ENCODE results near the gene VPS13D.

VPS13D gene

DNA sequence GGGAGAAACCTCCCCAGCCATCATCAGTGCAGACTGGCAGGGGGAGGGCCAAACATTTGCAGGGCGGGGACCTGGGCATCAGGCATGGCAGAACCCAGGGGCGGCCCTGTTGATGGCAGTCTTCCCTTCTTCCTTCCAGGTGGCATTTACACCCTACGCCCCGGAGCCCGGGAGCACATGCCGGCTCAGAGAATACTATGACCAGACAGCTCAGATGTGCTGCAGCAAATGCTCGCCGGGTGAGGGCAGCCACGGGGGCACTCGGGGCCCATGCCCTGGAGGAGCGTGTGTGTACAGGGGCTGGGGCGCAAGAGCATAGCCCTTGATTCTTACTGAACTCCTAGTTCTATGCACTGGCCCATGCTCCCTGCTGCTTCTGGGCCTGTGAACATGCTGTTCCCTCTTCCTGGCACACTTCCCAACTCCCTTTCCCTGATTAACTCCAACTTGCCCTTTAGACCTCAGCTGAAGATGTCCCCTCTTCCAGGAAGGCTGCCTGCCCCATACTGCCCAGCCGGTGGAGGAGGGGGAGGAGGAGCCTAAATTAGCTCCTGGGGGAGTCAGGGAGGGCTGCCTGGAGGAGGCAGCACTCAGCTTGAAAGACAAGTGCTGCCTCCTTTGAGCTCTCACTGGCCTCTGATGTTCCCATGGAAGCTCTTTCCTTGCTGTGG lies 41.0 kb upstream of the VPS13D start:
- Histone ChIP-seq H4K91ac (ENCODE audit: low read length) (peak overlapping the region; percentile 27), H3K27me3 (ENCODE audit: control insufficient read depth in 1 of 2, insufficient read depth in 1 of 2, low read length in 2 of 2) (no peaks in the 10 kb centered on the region), H3K4me3 (ENCODE audit: insufficient read depth in 1 of 2, low read depth in 1 of 2, low read length in 2 of 2) (no peak overlapping the region), H3K9me3 (ENCODE audit: control insufficient read depth, low read length) (no peaks in the 10 kb centered on the region), H3K4me2 (ENCODE audit: low read length, poor library complexity, severe bottlenecking) (no peak overlapping the region), H3K36me3 (ENCODE audit: control insufficient read depth in 1 of 2, insufficient read depth in 2 of 2, low read depth in 1 of 2, low read length in 2 of 2) (peaks cover 0 to 43% of the 10 kb centered on the region in 2 experiments), H2BK15ac (ENCODE audit: low read depth, poor library complexity, severe bottlenecking) (no peak overlapping the region), H2BK120ac (ENCODE audit: low read depth, low read length) (no peak overlapping the region), H3K4ac (ENCODE audit: low read depth in 1 of 2, low read length in 2 of 2) (no peak overlapping the region), H2AK5ac (ENCODE audit: low read length, severe bottlenecking) (no peak overlapping the region), H2BK12ac (ENCODE audit: low read length in 2 of 2) (peak overlapping the region in 1 of 2 experiments; percentile 60), H3K23ac (ENCODE audit: low read length in 2 of 2) (no peak overlapping the region), H2AFZ (ENCODE audit: low read depth, low read length) (no peak overlapping the region), H3K4me1 (ENCODE audit: control insufficient read depth, insufficient read depth, low read depth, low read length) (peaks cover 29% of the 10 kb centered on the region), H3K18ac (ENCODE audit: low read depth in 1 of 2, low read length in 2 of 2) (peak overlapping the region; percentile 23 to 31), H3K79me1 (replicated peaks; ENCODE audit: low read length, poor library complexity, severe bottlenecking) (no peaks in the 10 kb centered on the region), H4K8ac (ENCODE audit: low read length) (no peak overlapping the region), H3K27ac (ENCODE audit: low read length, poor library complexity, severe bottlenecking) (no peak overlapping the region), H3K14ac (ENCODE audit: low read length in 2 of 2) (peak overlapping the region in 1 of 2 experiments; percentile 5), H3K9ac (ENCODE audit: low read length) (no peak overlapping the region), H2BK5ac (ENCODE audit: low read depth, low read length, poor library complexity, severe bottlenecking) (no peak overlapping the region)
- DNase-seq = no peak
- WGBS = 88% methylated on average over 13 of the region's 13 CpGs

DNA sequence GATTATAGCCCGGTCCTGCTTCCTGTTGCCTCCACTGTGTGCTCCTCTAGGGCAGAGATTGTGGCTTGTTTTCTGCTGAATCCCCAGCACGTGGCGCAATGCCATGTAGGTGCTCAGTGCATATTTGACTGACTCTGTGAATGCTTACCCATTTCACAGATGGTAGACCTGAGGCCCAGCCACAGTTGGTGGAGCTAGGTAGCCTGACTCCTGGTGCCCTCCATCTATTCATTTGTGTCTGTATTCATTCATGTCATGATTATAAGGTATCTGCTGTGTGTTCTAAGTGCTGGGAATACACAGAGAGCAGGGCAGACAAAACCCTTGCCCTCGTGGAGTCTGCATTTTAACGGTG lies 40.5 kb upstream of the VPS13D start:
- Histone ChIP-seq H3K27ac (ENCODE audit: low read length, poor library complexity, severe bottlenecking) (no peak overlapping the region), H3K9me3 (ENCODE audit: control insufficient read depth, low read length) (no peaks in the 10 kb centered on the region), H2BK12ac (ENCODE audit: low read length in 2 of 2) (peak overlapping the region in 1 of 2 experiments; percentile 60), H3K4me3 (ENCODE audit: insufficient read depth in 1 of 2, low read depth in 1 of 2, low read length in 2 of 2) (no peak overlapping the region), H3K18ac (ENCODE audit: low read depth in 1 of 2, low read length in 2 of 2) (peak overlapping the region in 1 of 2 experiments; percentile 31), H3K23ac (ENCODE audit: low read length in 2 of 2) (no peak overlapping the region), H3K4me2 (ENCODE audit: low read length, poor library complexity, severe bottlenecking) (no peak overlapping the region), H2BK120ac (ENCODE audit: low read depth, low read length) (no peak overlapping the region), H3K4me1 (ENCODE audit: control insufficient read depth, insufficient read depth, low read depth, low read length) (peaks cover 25% of the 10 kb centered on the region), H2BK15ac (ENCODE audit: low read depth, poor library complexity, severe bottlenecking) (no peak overlapping the region), H4K91ac (ENCODE audit: low read length) (no peak overlapping the region), H2AK5ac (ENCODE audit: low read length, severe bottlenecking) (no peak overlapping the region), H4K8ac (ENCODE audit: low read length) (no peak overlapping the region), H3K79me1 (replicated peaks; ENCODE audit: low read length, poor library complexity, severe bottlenecking) (no peaks in the 10 kb centered on the region), H3K14ac (ENCODE audit: low read length in 2 of 2) (peak overlapping the region in 1 of 2 experiments; percentile 10), H3K36me3 (ENCODE audit: control insufficient read depth in 1 of 2, insufficient read depth in 2 of 2, low read depth in 1 of 2, low read length in 2 of 2) (peaks cover 0 to 48% of the 10 kb centered on the region in 2 experiments), H2BK5ac (ENCODE audit: low read depth, low read length, poor library complexity, severe bottlenecking) (no peak overlapping the region), H3K9ac (ENCODE audit: low read length) (no peak overlapping the region), H3K27me3 (ENCODE audit: control insufficient read depth in 1 of 2, insufficient read depth in 1 of 2, low read length in 2 of 2) (no peaks in the 10 kb centered on the region), H3K4ac (ENCODE audit: low read depth in 1 of 2, low read length in 2 of 2) (no peak overlapping the region), H2AFZ (ENCODE audit: low read depth, low read length) (no peak overlapping the region)
- no peak for DNase-seq
- WGBS = 80% methylated on average over 5 of the region's 5 CpGs

DNA sequence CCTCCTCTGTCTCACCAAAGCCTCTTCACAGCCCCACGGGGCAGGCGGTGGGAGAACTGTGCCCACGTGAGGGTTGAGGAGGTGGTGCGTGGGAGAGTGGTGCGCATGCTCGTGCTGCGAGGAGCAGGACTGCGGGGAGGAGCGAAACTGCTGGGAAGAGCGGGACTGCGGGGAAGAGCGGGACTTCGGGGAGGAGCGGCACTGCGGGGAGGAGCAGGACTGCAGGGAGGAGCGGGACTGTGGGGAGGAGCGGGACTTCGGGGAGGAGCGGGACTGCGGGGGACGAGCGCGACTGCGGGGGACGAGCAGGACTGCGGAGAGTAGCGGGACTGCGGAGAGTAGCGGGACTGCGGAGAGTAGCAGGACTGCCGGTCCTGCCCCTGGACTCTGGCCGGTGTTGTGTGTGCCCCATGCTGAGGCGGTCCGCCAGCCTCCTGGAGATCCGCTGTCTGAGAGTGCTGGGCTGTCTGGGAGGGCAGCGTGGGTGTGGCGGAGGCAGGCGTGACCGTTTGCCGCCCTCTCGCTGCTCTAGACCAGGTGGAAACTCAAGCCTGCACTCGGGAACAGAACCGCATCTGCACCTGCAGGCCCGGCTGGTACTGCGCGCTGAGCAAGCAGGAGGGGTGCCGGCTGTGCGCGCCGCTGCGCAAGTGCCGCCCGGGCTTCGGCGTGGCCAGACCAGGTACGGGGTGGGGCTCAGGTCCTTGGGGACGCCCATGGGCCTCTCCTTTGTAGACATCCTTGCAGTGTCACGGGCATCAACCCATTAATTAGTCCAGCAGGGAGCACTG lies 38.4 kb upstream of the VPS13D start:
- Histone ChIP-seq H2BK15ac (ENCODE audit: low read depth, poor library complexity, severe bottlenecking) (peak overlapping the region; percentile 50), H3K18ac (ENCODE audit: low read depth in 1 of 2, low read length in 2 of 2) (no peak overlapping the region), H3K27ac (ENCODE audit: low read length, poor library complexity, severe bottlenecking) (no peak overlapping the region), H3K4ac (ENCODE audit: low read depth in 1 of 2, low read length in 2 of 2) (no peak overlapping the region), H4K8ac (ENCODE audit: low read length) (no peak overlapping the region), H3K79me1 (replicated peaks; ENCODE audit: low read length, poor library complexity, severe bottlenecking) (no peaks in the 10 kb centered on the region), H2AFZ (ENCODE audit: low read depth, low read length) (no peak overlapping the region), H3K4me2 (ENCODE audit: low read length, poor library complexity, severe bottlenecking) (no peak overlapping the region), H2BK120ac (ENCODE audit: low read depth, low read length) (no peak overlapping the region), H3K4me3 (ENCODE audit: insufficient read depth in 1 of 2, low read depth in 1 of 2, low read length in 2 of 2) (no peak overlapping the region), H3K9me3 (ENCODE audit: control insufficient read depth, low read length) (no peaks in the 10 kb centered on the region), H3K4me1 (ENCODE audit: control insufficient read depth, insufficient read depth, low read depth, low read length) (peaks cover 5% of the 10 kb centered on the region), H3K27me3 (ENCODE audit: control insufficient read depth in 1 of 2, insufficient read depth in 1 of 2, low read length in 2 of 2) (no peaks in the 10 kb centered on the region), H3K23ac (ENCODE audit: low read length in 2 of 2) (no peak overlapping the region), H3K9ac (ENCODE audit: low read length) (no peak overlapping the region), H3K14ac (ENCODE audit: low read length in 2 of 2) (no peak overlapping the region), H3K36me3 (ENCODE audit: control insufficient read depth in 1 of 2, insufficient read depth in 2 of 2, low read depth in 1 of 2, low read length in 2 of 2) (peaks cover 0 to 65% of the 10 kb centered on the region in 2 experiments), H2BK5ac (ENCODE audit: low read depth, low read length, poor library complexity, severe bottlenecking) (no peak overlapping the region), H2BK12ac (ENCODE audit: low read length in 2 of 2) (no peak overlapping the region), H2AK5ac (ENCODE audit: low read length, severe bottlenecking) (no peak overlapping the region), H4K91ac (ENCODE audit: low read length) (peak overlapping the region; percentile 40)
- DNase-seq = no peak
- 94% methylated on average over 58 of the region's 58 CpGs for WGBS

DNA sequence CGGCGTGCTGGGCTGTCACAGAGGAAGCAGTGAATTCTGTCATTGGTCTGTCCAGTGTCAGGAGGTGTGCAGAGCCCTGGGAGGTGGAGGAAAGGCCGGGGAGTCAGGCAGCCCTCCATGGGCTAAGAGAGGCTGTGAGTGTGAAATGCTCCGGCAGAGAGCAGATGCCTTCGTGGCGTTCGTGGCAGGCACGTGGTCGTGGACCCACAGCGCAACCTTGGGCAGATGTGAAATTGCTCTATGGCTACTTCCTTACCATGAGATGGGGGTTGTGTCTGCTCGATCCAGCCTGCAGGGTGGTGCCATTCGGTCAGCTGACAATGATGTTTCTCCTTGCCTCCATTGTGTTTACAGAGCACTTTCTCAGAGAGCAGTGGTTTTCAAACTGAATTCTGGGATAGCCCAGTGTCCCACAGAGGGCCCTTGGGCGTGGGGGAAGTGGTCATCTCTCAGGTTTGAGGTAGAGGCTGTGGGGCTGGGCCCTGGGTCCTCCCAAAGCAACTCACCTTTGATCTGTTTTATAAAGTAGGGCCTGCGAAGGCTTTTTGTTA lies 35.1 kb upstream of the VPS13D start:
- no peak overlapping the region for H4K91ac ChIP-seq (ENCODE audit: low read length)
- H2AFZ ChIP-seq (ENCODE audit: low read depth, low read length) = no peak overlapping the region
- H3K4me1 ChIP-seq (ENCODE audit: control insufficient read depth, insufficient read depth, low read depth, low read length) = peaks cover 5% of the 10 kb centered on the region
- no peak overlapping the region for H3K27ac ChIP-seq (ENCODE audit: low read length, poor library complexity, severe bottlenecking)
- no peaks in the 10 kb centered on the region for H3K79me1 ChIP-seq (replicated peaks; ENCODE audit: low read length, poor library complexity, severe bottlenecking)
- peaks cover 0 to 69% of the 10 kb centered on the region in 2 experiments for H3K36me3 ChIP-seq (ENCODE audit: control insufficient read depth in 1 of 2, insufficient read depth in 2 of 2, low read depth in 1 of 2, low read length in 2 of 2)
- H2BK5ac ChIP-seq (ENCODE audit: low read depth, low read length, poor library complexity, severe bottlenecking) = no peak overlapping the region
- no peak overlapping the region for H4K8ac ChIP-seq (ENCODE audit: low read length)
- no peak overlapping the region for H2BK120ac ChIP-seq (ENCODE audit: low read depth, low read length)
- H3K9ac ChIP-seq (ENCODE audit: low read length) = no peak overlapping the region
- no peak for DNase-seq
- no peak overlapping the region for H3K4me3 ChIP-seq (ENCODE audit: insufficient read depth in 1 of 2, low read depth in 1 of 2, low read length in 2 of 2)
- WGBS = 91% methylated on average over 11 of the region's 14 CpGs
- no peak overlapping the region for H3K23ac ChIP-seq (ENCODE audit: low read length in 2 of 2)
- no peak overlapping the region for H3K4me2 ChIP-seq (ENCODE audit: low read length, poor library complexity, severe bottlenecking)
- H3K27me3 ChIP-seq (ENCODE audit: control insufficient read depth in 1 of 2, insufficient read depth in 1 of 2, low read length in 2 of 2) = no peaks in the 10 kb centered on the region
- no peak overlapping the region for H3K4ac ChIP-seq (ENCODE audit: low read depth in 1 of 2, low read length in 2 of 2)
- H2BK15ac ChIP-seq (ENCODE audit: low read depth, poor library complexity, severe bottlenecking) = peak overlapping the region; percentile 30
- no peaks in the 10 kb centered on the region for H3K9me3 ChIP-seq (ENCODE audit: control insufficient read depth, low read length)
- H2BK12ac ChIP-seq (ENCODE audit: low read length in 2 of 2) = no peak overlapping the region
- H3K14ac ChIP-seq (ENCODE audit: low read length in 2 of 2) = no peak overlapping the region
- no peak overlapping the region for H3K18ac ChIP-seq (ENCODE audit: low read depth in 1 of 2, low read length in 2 of 2)
- H2AK5ac ChIP-seq (ENCODE audit: low read length, severe bottlenecking) = no peak overlapping the region

Data from mesenchymal stem cell (in vitro differentiated cells and primary cell).